ENCODE results near the gene SH3RF2.

SH3RF2 gene

DNA sequence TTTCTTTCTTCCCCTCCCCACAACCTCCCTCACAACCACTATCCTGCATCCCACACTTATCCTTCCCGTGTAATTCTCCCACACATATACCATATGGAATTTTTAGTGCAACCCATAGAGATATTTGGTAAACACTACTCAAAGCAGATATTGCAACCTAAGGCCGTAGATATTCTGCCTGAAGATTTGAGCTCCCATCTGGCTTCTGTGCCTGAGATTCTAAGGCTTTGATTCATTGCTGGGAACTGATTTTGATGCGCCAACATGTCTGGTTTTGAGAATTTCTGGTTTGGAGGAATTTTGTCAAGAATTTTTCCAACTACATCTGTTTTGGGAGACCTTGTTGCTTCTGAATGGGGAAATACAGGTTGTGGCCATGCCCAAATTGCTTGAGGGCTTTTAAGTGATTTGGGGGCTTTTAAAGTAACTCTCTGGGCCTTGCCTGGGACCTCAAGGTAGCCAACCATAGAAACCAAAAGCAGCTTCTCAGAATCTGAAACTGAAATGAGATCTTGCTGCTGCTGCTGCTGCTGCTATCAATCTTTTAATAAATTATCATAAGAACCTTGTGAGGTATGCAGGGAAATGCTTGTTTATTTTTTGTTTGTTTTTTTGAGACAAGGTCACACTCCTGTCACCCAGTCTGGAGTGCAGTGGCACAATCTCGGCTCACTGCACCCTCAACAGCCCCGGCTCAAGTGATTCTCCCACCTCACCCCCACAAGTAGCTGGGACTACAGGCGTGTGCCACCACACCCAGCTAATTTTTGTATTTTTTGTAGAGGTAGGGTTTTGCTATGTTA, 132.8 kb downstream of the SH3RF2 start:
- no peak overlapping the region for H3K4me3 ChIP-seq (ENCODE audit: low read depth, low read length)
- TF ChIP-seq, protein P1, sequence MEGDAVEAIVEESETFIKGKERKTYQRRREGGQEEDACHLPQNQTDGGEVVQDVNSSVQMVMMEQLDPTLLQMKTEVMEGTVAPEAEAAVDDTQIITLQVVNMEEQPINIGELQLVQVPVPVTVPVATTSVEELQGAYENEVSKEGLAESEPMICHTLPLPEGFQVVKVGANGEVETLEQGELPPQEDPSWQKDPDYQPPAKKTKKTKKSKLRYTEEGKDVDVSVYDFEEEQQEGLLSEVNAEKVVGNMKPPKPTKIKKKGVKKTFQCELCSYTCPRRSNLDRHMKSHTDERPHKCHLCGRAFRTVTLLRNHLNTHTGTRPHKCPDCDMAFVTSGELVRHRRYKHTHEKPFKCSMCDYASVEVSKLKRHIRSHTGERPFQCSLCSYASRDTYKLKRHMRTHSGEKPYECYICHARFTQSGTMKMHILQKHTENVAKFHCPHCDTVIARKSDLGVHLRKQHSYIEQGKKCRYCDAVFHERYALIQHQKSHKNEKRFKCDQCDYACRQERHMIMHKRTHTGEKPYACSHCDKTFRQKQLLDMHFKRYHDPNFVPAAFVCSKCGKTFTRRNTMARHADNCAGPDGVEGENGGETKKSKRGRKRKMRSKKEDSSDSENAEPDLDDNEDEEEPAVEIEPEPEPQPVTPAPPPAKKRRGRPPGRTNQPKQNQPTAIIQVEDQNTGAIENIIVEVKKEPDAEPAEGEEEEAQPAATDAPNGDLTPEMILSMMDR (IDR thresholded peaks at IDR 0.05; ENCODE audit: low read depth, low read length): no peak

DNA sequence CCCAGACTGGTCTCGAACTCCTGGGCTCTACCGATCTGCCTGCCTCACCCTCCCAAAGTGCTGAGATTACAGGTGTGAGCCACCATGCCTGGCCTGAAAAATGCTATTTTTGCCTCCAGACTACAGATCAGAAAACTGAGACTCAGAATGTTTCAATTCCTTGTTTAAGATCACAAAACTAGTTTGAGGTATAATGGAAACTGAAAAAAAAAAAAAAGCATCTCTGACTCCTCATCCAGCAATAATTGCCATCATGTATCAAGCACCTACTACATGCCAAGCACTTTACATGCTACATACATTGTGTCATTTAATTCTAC, 133.4 kb downstream of the SH3RF2 start:
- TF ChIP-seq, protein P1 (IDR thresholded peaks at IDR 0.05; ENCODE audit: low read depth, low read length): no peak
- H3K4me3 ChIP-seq (ENCODE audit: low read depth, low read length): no peak overlapping the region

DNA sequence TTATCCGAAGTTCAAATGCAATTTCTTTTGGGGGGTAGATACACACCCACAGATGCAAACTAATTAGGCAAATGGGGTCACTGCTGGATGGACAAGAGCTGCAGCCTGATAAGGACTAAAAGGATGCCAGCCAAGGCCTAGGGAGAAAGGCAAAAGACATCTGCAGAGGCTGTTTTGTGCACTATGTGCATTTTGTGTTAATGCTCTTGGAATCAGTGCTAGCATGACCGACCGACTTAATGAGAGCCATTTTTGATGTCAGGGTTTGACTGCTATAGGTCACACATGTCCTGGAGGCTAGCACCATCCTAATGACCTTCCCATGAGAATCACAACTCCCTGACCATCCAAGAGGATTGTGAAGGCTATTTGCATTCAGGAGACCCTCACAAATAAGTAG, 134.4 kb downstream of the SH3RF2 start:
- TF ChIP-seq, protein P1 (IDR thresholded peaks at IDR 0.05; ENCODE audit: low read depth, low read length): no peak
- no peak overlapping the region for H3K4me3 ChIP-seq (ENCODE audit: low read depth, low read length)

DNA sequence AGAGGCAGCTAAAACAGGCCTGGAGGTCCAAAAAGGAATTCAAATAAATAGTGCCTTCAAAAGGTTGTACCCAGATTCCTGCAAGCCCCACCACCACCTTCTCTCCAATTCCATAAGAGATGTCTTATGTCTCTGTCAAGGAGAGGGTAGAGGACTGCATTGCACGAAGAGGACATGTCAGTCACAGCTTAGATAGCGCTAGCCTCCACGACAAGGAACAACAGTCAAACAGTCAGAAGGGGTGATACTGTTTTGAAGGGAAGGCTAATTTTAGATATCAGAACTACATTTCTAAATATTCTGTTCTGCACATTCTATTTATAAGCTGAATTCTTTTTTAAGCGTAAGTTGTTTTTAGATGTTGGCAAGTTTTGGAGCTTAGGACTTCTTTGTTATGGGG, 134.8 kb downstream of the SH3RF2 start:
- H3K4me3 ChIP-seq (ENCODE audit: low read depth, low read length): no peak overlapping the region
- TF ChIP-seq, protein P1 (IDR thresholded peaks at IDR 0.05; ENCODE audit: low read depth, low read length): no peak

DNA sequence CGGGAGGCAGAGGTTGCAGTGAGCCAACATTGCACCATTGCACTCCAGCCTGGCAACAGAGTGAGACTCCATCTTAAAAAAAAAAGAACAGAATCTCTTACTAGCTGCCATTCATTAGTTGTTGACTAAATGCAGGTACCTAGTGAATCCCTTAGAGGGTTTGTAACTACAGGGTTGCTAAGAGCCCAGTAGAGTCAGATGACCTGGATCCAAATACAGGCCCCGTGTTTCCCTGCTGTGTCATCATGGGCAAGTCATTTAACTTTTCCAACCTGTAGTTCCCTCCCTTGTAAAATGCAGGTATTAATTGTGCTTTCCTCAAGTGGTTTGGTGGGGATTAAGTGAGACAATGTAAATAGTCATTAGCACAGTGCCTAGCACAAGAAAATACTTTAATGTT, 136.2 kb downstream of the SH3RF2 start:
- TF ChIP-seq, protein P1 (IDR thresholded peaks at IDR 0.05; ENCODE audit: low read depth, low read length): no peak
- no peak overlapping the region for H3K4me3 ChIP-seq (ENCODE audit: low read depth, low read length)

DNA sequence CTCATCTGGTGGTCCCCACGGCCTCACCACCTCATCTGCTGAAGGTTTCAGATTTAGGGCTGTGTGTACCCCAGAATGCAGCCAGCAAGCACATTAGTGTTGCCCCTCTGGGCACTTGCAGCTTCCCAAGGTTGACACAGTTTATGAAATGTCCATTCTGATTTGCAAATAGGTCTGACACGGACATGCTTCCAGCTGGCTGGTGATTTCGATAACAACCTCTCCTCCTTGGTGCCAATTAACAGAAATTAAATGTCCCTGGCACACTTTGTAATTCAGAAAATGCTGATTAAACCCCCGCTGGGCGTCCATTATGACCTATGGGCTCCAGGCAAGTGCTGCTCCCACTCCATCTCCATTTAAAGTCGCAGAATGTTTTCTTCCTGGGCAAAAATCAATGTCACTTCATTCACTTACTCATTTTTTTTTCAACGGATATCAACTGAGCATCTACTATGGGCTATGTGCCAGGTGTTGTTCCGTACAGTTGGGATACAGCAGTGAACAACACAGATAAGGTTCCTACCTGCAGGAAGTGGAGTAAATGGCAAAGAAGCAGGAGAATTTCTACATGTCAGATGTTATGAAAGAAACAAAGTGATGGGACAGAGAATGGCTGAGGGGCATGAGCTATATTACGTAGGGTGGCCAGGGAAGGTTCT, 137.0 kb downstream of the SH3RF2 start:
- H3K4me3 ChIP-seq (ENCODE audit: low read depth, low read length): no peak overlapping the region

DNA sequence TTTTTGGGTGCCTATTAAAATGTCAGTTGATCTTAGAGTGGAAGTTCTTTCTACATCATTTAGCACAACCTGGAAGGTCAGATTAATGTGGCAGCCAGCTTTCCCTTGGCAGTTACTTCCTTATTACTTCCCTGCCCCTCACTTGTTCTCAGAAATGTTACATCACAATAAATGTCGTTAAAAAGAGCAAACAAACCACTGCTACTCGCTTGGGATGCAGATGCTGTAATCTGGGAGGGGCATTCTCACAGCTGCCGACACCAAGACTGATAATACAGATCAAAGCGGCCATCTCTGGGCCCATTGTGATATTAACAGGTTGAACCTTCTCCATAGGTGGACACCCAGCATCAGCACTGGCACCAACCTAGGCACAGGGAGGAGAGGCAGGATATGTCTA, 139.7 kb downstream of the SH3RF2 start:
- no peak overlapping the region for H3K4me3 ChIP-seq (ENCODE audit: low read depth, low read length)
- TF ChIP-seq, protein P1 (IDR thresholded peaks at IDR 0.05; ENCODE audit: low read depth, low read length): no peak

More for the DNA sequence above, 137.0 kb downstream of the SH3RF2 start:
- TF ChIP-seq, protein P1 (IDR thresholded peaks at IDR 0.05; ENCODE audit: low read depth, low read length): no peak

All from WI38 (cell line).